Measurements from ENCODE around the gene RNF215.
A peak's percentile ranks its signal among the peaks of the same experiment; 100 is the strongest.

RNF215 gene

GRCh38 chr22:30386960-30387827, at the start of gene RNF215:
Gene RNF215 (minus strand): TSS chr22:30387411. CDS start chr22:30387313, 98 bp downstream.
- DNase-seq (ENCODE audit: low read depth), result peak; percentile 79

GRCh38 chr22:30436196-30436595, 49.0 kb upstream of the RNF215 start:
- no peak for DNase-seq (ENCODE audit: low read depth)

- DNase-seq (ENCODE audit: low read depth), result peak; percentile 33
These were observed 48.5 kb upstream of the RNF215 start for GRCh38 chr22:30435674-30436126.

- no peak for DNase-seq (ENCODE audit: low read depth)
These were observed 47.6 kb upstream of the RNF215 start for GRCh38 chr22:30434843-30435242.

GRCh38 chr22:30433773-30434172, 46.6 kb upstream of the RNF215 start:
- DNase-seq (ENCODE audit: low read depth), result no peak

GRCh38 chr22:30433227-30433626, 46.0 kb upstream of the RNF215 start:
- no peak for DNase-seq (ENCODE audit: low read depth)

- DNase-seq (ENCODE audit: low read depth), result no peak
These were observed 45.3 kb upstream of the RNF215 start for GRCh38 chr22:30432520-30432919.

GRCh38 chr22:30432096-30432495, 44.9 kb upstream of the RNF215 start:
- DNase-seq (ENCODE audit: low read depth), result no peak

GRCh38 chr22:30430933-30431332, 43.7 kb upstream of the RNF215 start:
- no peak for DNase-seq (ENCODE audit: low read depth)

- DNase-seq (ENCODE audit: low read depth), result no peak
These were observed 42.7 kb upstream of the RNF215 start for GRCh38 chr22:30429887-30430286.

- DNase-seq (ENCODE audit: low read depth), result no peak
These were observed 40.7 kb upstream of the RNF215 start for GRCh38 chr22:30427871-30428270.

GRCh38 chr22:30426388-30427353, 39.5 kb upstream of the RNF215 start:
- DNase-seq (ENCODE audit: low read depth), result peak; percentile 62

GRCh38 chr22:30425616-30426387, 38.6 kb upstream of the RNF215 start, which contains the start of gene MTFP1:
Gene MTFP1 (plus strand): TSS chr22:30425768. CDS start chr22:30425880, 112 bp downstream.
- DNase-seq (ENCODE audit: low read depth), result no peak

- DNase-seq (ENCODE audit: low read depth), result no peak
These were observed 38.1 kb upstream of the RNF215 start for GRCh38 chr22:30425327-30425615.

- DNase-seq (ENCODE audit: low read depth), result no peak
These were observed 37.5 kb upstream of the RNF215 start for GRCh38 chr22:30424534-30425326.

GRCh38 chr22:30423959-30424533, 36.8 kb upstream of the RNF215 start:
- peak; percentile 83 for DNase-seq (ENCODE audit: low read depth)

GRCh38 chr22:30423301-30423958, 36.2 kb upstream of the RNF215 start:
- DNase-seq (ENCODE audit: low read depth), result no peak

- DNase-seq (ENCODE audit: low read depth), result no peak
These were observed 35.5 kb upstream of the RNF215 start for GRCh38 chr22:30422481-30423300.

Data from stimulated activated CD8-positive, alpha-beta memory T cell treated with anti-CD3 and anti-CD28 coated beads, Interleukin-15, amount 100 ng/mL, for 24 hours (primary cell).